AG09319 (cell line): ENCODE data around the gene ZNF138.

Source experiments
- DNase-seq: peaks from one replicate; pipeline ENCODE4 v3.0.0-alpha.2; 2010; ENCODE audit warnings: low read depth; ENCODE audit errors: extremely low read depth
- CTCF ChIP-seq: IDR thresholded peaks from 2 replicates; pipeline ENCODE4 v1.5.1; 2011; ENCODE audit warnings: low read depth, mild to moderate bottlenecking, inconsistent platforms, low read length, moderate library complexity

The ZNF138 gene

DNA sequence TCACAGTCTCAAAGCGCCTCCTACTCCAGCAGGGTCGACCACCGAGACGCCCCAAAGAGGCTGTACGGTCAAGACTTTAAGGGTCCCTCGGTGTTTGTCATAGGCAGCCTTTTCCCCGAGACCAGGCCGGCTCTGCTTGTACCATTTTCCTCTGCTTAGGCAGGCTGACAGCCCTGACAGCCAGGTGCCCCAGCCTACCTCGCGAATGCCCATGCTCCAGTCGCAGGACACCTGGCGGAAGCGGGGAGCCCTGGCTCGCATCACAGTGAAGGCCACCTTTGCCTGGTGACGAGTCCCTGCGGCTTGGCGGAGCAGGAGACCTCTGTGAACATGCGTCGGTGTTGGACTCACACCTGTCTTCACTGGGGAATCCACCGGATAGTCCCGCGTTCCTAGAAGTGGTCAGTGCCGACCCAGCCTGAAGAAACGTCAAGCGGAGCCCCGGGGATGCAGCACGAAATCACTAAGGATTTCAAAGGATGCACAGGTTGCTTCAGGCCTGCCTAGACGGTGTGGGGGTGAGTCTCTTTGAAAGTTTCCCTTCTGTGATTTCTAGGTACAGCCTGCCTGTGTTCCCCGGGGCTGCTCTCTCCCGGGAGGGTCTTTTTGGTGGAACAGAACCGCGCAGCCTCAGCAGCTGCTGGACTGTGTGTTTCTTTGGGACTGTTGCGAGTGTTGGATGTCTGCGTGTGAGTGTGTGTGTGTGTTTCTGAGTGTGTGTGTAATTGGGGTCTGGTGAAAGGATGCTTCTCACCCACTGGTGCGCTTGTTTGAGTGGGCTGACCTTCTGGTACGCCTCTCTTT lies 78.3 kb downstream of the ZNF138 start:
- TF ChIP-seq CTCF: no peak
- DNase-seq: no peak

- no peak for DNase-seq
- TF ChIP-seq CTCF: no peak
Measured at GRCh38 chr7:64873155-64873500, 78.9 kb downstream of the ZNF138 start.

- no peak for TF ChIP-seq CTCF
- no peak for DNase-seq
Measured at GRCh38 chr7:64873517-64873916, 79.3 kb downstream of the ZNF138 start.

- TF ChIP-seq CTCF: no peak
- no peak for DNase-seq
Measured at GRCh38 chr7:64874114-64874513, 79.9 kb downstream of the ZNF138 start.

- no peak for TF ChIP-seq CTCF
- DNase-seq: no peak
Measured at GRCh38 chr7:64874562-64875250, 80.5 kb downstream of the ZNF138 start.

- no peak for TF ChIP-seq CTCF
- no peak for DNase-seq
Measured at GRCh38 chr7:64875258-64875657, 81.0 kb downstream of the ZNF138 start.

DNA sequence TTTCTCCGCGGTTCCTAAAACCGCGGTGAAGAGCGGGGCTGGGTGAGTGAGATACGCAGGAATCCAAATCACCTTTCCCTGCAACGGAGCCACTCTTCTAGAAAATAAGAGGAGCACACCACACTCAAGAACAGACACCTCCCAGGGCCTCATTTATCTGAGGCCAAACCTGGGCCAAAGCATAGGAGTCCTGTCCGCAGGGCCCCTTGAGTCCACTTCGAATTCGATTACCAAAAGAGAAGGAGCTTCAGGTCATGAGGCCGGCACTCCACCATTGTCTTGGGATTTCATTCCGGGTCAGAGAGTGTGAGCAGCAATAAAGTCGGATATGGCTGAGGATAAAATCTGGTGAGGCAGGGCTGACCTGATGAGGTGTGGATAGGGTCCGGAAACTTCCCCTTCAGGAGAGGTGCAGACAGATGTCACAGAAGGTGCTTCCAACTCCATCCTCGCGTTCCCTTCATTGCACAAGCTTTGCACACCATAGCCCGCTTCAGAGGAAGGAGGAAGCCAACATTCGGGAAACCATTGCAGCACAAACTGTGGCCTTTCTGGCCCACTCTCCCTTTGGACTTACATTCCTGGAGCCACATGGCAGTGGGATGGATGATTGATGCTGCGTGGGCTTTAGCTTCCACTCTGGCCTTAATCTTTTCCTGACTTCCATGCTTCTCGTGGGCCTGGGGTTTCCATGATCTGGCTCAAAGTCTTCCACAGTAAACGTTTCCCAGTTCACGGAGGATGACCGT lies 81.6 kb downstream of the ZNF138 start:
- DNase-seq: no peak
- TF ChIP-seq CTCF: no peak
